Measurements from ENCODE around the gene UNC5B. TPM values are rescaled to one million over a fixed set of nuclear protein-coding genes. Genes with fewer than 3 reads are reported as not detected.

UNC5B gene
- polyA plus RNA-seq, 3 donors from 2014 or later, result 0.06 to 0.34 TPM; not detected in 1

DNA sequence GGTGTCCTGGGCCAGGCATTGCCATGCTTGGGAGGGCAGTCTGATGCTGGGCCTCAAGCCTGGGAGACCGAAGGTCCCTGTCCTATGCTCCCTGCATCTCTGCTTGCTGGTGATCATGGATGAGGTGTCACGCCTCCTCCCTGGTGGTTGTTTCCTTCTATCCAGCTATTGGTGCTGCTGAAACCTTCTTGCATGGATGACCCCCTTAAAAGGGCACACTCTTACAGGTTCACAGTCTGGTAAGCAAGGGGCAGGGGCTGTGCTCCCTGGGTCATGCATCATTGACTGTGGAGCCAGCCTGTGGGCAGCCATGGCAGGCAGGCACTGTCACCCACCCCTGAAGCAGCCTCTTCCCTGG, 69.9 kb downstream of the UNC5B start:
- Mint-ChIP-seq H3K4me1 (no peaks in the 10 kb centered on the region), H3K27me3 (ENCODE audit: low read depth in 3 of 3) (peaks cover 2 to 3% (median 2%) of the 10 kb centered on the region in 3 donors), H3K9me3 (no peaks in the 10 kb centered on the region), H3K27ac (no peak overlapping the region), H3K36me3 (no peaks in the 10 kb centered on the region), H3K4me3 (no peak overlapping the region)
- no peak for DNase-seq

DNA sequence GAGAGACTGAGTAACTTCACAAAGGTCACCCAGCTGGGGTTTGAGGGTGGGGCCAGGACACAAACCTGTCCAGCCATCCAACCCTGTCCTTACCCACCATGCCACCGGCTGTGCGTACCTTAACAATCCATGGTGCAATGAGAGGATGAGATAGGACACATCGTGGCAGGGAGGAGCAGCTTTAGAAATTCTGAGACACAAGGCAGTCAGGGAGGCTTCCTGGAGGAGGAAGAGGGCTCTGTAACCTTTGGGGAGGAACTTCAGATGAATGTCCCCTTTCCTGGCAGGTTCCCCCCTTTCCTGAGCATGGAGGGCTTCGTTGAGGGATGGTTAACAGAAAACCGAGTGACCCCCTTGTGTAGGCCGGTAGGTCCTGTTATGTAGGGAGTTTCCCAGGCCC, 71.0 kb downstream of the UNC5B start:
- DNase-seq, result no peak
- no peak overlapping the region for H3K4me3 Mint-ChIP-seq
- no peaks in the 10 kb centered on the region for H3K36me3 Mint-ChIP-seq
- H3K9me3 Mint-ChIP-seq, result no peaks in the 10 kb centered on the region
- H3K27ac Mint-ChIP-seq, result no peak overlapping the region
- H3K4me1 Mint-ChIP-seq, result no peaks in the 10 kb centered on the region
- peaks cover 2 to 3% (median 2%) of the 10 kb centered on the region in 3 donors for H3K27me3 Mint-ChIP-seq (ENCODE audit: low read depth in 3 of 3)

DNA sequence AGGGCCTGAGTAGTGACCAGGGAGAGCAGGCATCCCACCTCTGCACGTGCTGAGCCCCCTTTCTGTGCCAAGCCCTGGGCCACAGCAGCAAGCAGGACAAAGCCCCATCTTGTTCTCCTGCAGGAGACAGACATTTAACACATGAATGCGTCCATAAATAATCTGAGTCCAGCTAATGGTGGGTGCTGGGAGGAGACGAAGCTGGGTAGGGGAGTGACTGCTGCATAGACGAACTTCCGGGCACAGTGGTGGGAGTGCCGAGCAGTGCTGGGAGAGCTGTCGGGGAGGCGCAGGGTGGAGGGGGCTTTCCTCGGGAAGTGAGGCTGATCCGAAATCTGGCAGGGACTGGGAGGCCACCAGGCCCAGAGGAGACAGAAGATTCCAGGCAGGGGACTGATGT, 71.5 kb downstream of the UNC5B start:
- Mint-ChIP-seq H3K27ac (no peak overlapping the region), H3K9me3 (no peaks in the 10 kb centered on the region), H3K36me3 (no peaks in the 10 kb centered on the region), H3K4me1 (no peaks in the 10 kb centered on the region), H3K4me3 (no peak overlapping the region), H3K27me3 (ENCODE audit: low read depth in 3 of 3) (peaks cover 2 to 3% (median 2%) of the 10 kb centered on the region in 3 donors)
- DNase-seq, result no peak

DNA sequence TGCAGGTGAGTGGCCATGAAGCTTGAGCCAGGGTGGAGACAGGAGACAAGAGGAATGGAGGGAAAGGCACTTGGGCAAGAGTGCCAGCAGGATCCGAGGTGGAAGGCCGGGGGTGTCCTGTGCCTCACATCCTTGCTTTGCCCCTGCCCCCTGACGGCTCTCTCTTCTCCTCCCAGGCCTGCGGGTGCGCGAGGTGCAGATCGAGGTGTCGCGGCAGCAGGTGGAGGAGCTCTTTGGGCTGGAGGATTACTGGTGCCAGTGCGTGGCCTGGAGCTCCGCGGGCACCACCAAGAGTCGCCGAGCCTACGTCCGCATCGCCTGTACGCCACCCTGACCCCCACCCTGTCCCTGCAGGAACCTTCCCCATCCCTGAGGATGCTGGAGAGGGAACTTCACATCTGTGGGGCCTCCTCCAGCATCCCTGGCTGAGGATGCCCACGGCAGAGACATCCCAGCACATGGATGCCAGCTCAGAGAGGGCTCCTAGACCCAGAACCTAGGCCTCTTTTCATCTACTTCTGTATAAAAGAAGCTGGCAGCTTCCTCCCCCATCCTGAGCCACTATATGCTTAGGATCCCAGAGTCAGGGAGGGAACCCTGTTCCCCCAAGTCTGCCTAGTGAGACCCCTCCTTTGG, 72.3 kb downstream of the UNC5B start:
- no peak for DNase-seq
- H3K27me3 Mint-ChIP-seq (ENCODE audit: low read depth in 3 of 3), result peaks cover 2 to 3% (median 2%) of the 10 kb centered on the region in 3 donors
- H3K27ac Mint-ChIP-seq, result no peak overlapping the region
- no peaks in the 10 kb centered on the region for H3K36me3 Mint-ChIP-seq
- no peaks in the 10 kb centered on the region for H3K4me1 Mint-ChIP-seq
- H3K4me3 Mint-ChIP-seq, result no peak overlapping the region
- H3K9me3 Mint-ChIP-seq, result no peaks in the 10 kb centered on the region

DNA sequence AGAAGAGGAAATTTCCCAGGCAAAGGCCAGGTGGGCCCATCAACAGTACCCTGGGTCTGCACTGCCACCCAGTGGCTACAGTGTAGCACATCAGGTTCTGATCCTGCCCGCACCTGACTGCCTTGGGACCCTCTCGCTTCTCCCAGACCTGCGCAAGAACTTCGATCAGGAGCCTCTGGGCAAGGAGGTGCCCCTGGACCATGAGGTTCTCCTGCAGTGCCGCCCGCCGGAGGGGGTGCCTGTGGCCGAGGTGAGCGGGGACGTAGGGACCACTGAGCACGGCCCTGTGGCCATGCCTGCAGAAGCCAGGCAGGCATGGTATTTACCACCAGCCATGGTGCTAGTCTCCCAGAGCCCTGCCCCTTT, 72.8 kb downstream of the UNC5B start:
- Mint-ChIP-seq H3K4me3 (no peak overlapping the region), H3K27ac (no peak overlapping the region), H3K36me3 (no peaks in the 10 kb centered on the region), H3K9me3 (no peaks in the 10 kb centered on the region), H3K4me1 (no peaks in the 10 kb centered on the region), H3K27me3 (ENCODE audit: low read depth in 3 of 3) (peaks cover 2 to 3% (median 2%) of the 10 kb centered on the region in 3 donors)
- peak in 2 of 3 donors; percentile 8 to 14 for DNase-seq

DNA sequence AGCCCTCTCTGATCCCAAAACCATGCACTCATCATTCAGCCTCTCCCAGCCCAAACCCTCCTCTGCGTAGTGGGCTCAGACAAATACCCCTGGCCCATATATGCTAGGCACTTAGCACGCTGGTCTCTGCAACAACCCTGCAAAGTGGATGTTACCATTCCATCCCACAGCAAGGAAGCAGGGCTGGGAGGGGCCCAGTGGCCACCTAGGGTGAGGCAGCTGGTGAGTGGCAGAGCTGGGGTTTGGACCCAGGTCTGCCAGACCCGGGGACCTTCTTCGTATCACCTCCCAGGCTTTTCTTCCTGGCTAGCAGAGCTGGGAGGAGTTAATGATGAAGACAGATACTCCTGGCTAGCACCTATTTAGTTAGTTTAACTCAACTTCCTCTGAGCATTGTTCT, 73.6 kb downstream of the UNC5B start:
- no peaks in the 10 kb centered on the region for H3K9me3 Mint-ChIP-seq
- H3K36me3 Mint-ChIP-seq, result no peaks in the 10 kb centered on the region
- peaks cover 2 to 3% (median 2%) of the 10 kb centered on the region in 3 donors for H3K27me3 Mint-ChIP-seq (ENCODE audit: low read depth in 3 of 3)
- H3K4me1 Mint-ChIP-seq, result no peaks in the 10 kb centered on the region
- DNase-seq, result no peak
- no peak overlapping the region for H3K27ac Mint-ChIP-seq
- H3K4me3 Mint-ChIP-seq, result no peak overlapping the region

DNA sequence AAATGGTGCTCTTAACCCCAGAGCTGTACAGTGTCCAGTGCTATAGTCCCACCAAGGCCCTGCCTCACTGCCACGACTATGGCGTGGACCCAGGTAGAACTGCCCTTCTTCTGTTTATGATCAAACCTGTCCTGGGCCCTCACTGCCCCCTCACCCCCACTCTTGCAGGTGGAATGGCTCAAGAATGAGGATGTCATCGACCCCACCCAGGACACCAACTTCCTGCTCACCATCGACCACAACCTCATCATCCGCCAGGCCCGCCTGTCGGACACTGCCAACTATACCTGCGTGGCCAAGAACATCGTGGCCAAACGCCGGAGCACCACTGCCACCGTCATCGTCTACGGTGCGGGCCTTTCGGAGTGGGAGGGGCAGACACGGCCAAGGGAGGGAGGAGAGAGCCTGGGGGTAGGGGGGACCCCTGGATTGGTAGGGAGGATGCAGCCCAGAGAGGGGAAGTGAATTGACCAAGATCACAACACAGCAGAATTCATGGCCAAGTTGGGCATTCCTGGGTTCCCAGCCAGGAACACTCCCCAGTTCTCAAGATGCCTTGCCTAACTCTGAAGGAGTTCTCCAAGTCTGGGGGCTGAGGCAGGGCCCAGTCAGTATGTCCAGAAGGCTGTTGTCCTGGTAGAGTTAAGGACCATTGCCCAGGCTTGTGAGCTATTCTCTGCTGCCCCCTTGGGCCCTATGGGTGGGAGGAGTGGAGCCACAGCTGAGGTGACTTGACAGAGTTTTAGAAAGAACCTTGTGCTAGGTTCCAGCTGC, 74.3 kb downstream of the UNC5B start:
- Mint-ChIP-seq H3K4me1 (no peaks in the 10 kb centered on the region), H3K27ac (no peak overlapping the region), H3K4me3 (no peak overlapping the region), H3K9me3 (no peaks in the 10 kb centered on the region), H3K27me3 (ENCODE audit: low read depth in 3 of 3) (peaks cover 2 to 3% (median 2%) of the 10 kb centered on the region in 3 donors), H3K36me3 (no peaks in the 10 kb centered on the region)
- no peak for DNase-seq

DNA sequence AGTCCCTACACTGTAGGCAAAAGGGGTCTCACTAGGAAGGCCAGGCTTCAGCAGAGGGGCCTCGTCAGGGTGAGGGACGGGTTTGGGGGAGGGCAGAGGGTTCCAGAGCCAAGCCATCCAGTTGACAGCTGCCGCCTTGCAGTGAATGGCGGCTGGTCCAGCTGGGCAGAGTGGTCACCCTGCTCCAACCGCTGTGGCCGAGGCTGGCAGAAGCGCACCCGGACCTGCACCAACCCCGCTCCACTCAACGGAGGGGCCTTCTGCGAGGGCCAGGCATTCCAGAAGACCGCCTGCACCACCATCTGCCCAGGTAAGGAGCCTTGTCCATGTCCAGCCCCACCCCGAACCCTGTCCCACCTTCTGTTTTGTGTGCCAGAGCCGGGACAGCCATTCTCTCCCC, 75.1 kb downstream of the UNC5B start:
- Mint-ChIP-seq H3K36me3 (no peaks in the 10 kb centered on the region), H3K4me1 (no peaks in the 10 kb centered on the region), H3K4me3 (no peak overlapping the region), H3K27me3 (ENCODE audit: low read depth in 3 of 3) (peaks cover 0 to 3% (median 2%) of the 10 kb centered on the region in 3 donors), H3K27ac (no peak overlapping the region), H3K9me3 (no peaks in the 10 kb centered on the region)
- DNase-seq, result no peak

DNA sequence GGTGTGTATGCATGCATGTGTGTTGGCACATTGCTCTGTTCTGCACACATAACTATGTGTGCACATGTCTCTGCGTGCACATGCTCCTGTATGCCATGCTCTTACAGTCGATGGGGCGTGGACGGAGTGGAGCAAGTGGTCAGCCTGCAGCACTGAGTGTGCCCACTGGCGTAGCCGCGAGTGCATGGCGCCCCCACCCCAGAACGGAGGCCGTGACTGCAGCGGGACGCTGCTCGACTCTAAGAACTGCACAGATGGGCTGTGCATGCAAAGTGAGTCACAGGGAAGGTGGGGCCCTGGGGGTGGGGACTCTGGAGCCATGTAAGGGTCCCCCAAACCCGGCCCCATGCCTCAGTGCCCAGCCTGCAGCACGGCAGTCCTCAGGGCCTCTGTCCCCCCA, 76.1 kb downstream of the UNC5B start:
- no peak for DNase-seq
- Mint-ChIP-seq H3K4me1 (no peaks in the 10 kb centered on the region), H3K27me3 (ENCODE audit: low read depth in 3 of 3) (peaks cover 0 to 2% (median 2%) of the 10 kb centered on the region in 3 donors), H3K9me3 (no peaks in the 10 kb centered on the region), H3K4me3 (no peak overlapping the region), H3K36me3 (no peaks in the 10 kb centered on the region), H3K27ac (no peak overlapping the region)

DNA sequence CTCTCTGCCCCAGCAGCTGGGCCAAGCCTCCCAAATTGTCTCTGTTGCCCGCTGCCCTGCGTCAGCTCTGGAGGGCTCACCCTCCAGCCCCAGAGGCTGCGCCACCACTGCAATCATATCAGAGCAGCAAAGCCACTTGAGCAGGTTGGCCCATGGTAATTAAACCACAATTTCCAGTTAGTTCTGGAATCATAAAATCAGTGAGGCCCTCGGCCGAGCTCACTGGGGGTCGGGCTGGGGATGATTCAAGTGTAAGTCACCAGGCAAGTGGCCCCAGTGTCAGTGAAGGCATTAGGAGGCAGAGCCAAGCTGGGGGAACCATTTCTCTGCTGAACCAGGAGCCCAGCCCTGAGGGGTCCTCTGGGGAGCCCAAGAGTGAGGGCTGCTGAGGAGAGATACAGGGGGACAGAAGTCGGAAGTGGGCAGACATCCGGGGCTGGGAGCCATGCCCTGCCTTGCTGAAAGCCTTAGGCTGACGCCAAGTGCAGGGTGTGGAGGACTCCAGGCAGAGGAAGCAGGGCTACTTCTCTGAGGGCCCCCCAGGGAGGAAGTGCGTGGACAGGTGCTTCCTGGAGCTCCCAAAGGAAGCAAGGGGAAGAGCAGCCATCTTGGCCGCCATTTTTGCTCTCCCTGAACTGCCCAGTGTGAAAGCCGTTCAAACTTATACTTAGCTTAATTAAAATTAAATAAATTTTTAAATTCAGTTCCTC, 77.2 kb downstream of the UNC5B start:
- Mint-ChIP-seq H3K36me3 (no peaks in the 10 kb centered on the region), H3K4me1 (no peaks in the 10 kb centered on the region), H3K9me3 (no peaks in the 10 kb centered on the region), H3K4me3 (no peak overlapping the region), H3K27me3 (ENCODE audit: low read depth in 3 of 3) (peaks cover 0 to 2% (median 2%) of the 10 kb centered on the region in 3 donors), H3K27ac (no peak overlapping the region)
- no peak for DNase-seq

DNA sequence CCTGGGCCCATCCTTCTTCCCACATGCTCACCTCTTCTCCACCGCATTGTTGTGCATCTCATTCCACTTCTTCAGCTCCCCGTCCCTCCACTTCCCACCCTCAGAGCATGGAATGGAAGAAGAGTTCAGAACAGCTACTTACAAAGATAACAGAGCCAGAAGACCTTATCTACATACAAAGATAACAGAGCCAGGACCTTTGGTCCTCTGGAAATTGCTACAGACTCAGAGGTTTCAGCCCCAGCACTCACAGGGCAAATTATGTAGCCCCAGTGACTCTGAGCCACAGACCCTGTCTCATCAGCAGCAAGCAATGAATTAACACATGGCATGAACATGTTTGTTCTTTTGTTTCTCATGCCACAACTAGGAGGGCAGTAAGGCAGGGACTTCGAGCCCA, 78.0 kb downstream of the UNC5B start:
- DNase-seq, result no peak
- no peak overlapping the region for H3K27ac Mint-ChIP-seq
- H3K36me3 Mint-ChIP-seq, result no peaks in the 10 kb centered on the region
- H3K9me3 Mint-ChIP-seq, result no peaks in the 10 kb centered on the region
- peaks cover 2% of the 10 kb centered on the region in 3 donors for H3K27me3 Mint-ChIP-seq (ENCODE audit: low read depth in 3 of 3)
- no peak overlapping the region for H3K4me3 Mint-ChIP-seq
- H3K4me1 Mint-ChIP-seq, result no peaks in the 10 kb centered on the region

DNA sequence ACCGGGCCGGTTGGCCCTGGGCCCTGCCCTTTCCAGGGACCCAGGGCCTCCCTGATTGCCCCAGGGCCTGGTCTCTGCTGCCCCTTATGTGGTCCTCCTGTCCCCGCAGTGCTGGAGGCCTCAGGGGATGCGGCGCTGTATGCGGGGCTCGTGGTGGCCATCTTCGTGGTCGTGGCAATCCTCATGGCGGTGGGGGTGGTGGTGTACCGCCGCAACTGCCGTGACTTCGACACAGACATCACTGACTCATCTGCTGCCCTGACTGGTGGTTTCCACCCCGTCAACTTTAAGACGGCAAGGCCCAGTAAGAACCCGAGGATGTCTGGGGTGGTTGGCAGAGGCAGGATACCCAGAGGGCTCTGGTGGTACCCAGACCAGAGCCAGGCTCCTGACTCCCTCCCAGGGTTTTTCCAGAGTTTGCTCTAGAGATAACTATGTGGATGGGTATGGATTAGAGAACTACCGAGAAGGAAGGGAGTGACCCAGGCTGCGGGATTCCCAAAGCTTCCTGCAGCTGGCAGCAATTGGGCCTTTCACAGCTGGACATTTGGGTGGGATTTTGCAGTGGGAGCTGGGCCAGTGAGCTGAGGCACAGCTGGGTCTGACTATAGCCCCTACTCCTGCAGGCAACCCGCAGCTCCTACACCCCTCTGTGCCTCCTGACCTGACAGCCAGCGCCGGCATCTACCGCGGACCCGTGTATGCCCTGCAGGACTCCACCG, 78.6 kb downstream of the UNC5B start:
- Mint-ChIP-seq H3K4me1 (no peaks in the 10 kb centered on the region), H3K36me3 (no peaks in the 10 kb centered on the region), H3K4me3 (no peak overlapping the region), H3K9me3 (no peaks in the 10 kb centered on the region), H3K27ac (no peak overlapping the region), H3K27me3 (ENCODE audit: low read depth in 3 of 3) (peaks cover 0 to 3% (median 2%) of the 10 kb centered on the region in 3 donors)
- DNase-seq, result no peak

DNA sequence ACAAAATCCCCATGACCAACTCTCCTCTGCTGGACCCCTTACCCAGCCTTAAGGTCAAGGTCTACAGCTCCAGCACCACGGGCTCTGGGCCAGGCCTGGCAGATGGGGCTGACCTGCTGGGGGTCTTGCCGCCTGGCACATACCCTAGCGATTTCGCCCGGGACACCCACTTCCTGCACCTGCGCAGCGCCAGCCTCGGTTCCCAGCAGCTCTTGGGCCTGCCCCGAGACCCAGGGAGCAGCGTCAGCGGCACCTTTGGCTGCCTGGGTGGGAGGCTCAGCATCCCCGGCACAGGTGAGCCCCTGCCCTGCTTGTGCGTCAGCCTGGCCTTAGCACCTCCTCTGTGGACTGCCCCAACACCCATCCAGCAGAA, 79.1 kb downstream of the UNC5B start:
- H3K27me3 Mint-ChIP-seq (ENCODE audit: low read depth in 3 of 3), result peaks cover 0 to 4% (median 2%) of the 10 kb centered on the region in 3 donors
- H3K27ac Mint-ChIP-seq, result no peak overlapping the region
- no peaks in the 10 kb centered on the region for H3K9me3 Mint-ChIP-seq
- H3K4me3 Mint-ChIP-seq, result no peak overlapping the region
- H3K36me3 Mint-ChIP-seq, result no peaks in the 10 kb centered on the region
- DNase-seq, result no peak
- H3K4me1 Mint-ChIP-seq, result no peaks in the 10 kb centered on the region
